HuH-7 (cell line): ENCODE data around the gene MTMR6.
"Not testable (repeated sequence)": the region's sequence is repeated elsewhere in the genome, so short reads cannot be mapped to it uniquely, and the experiment has no call there.

Experiments used
- DNase-seq: peaks from one replicate; pipeline ENCODE4 v3.0.0; 2011; ENCODE audit warnings: low spot score

The MTMR6 gene

GRCh38 chr13:25286969-25287961 is at the start of gene MTMR6:
Gene MTMR6, minus strand, starts transcription at chr13:25287488. Its CDS starts 241 bp downstream, at chr13:25287247.
- peak; percentile 87 for DNase-seq

- DNase-seq, result no peak
Observed at GRCh38 chr13:25335856-25336255, 48.6 kb upstream of the MTMR6 start.

GRCh38 chr13:25330541-25330940 is 43.3 kb upstream of the MTMR6 start:
- no peak for DNase-seq

- no peak for DNase-seq
Observed at GRCh38 chr13:25329706-25330105, 42.4 kb upstream of the MTMR6 start.

GRCh38 chr13:25324100-25324499 is 36.8 kb upstream of the MTMR6 start:
- DNase-seq, result no peak

DNA sequence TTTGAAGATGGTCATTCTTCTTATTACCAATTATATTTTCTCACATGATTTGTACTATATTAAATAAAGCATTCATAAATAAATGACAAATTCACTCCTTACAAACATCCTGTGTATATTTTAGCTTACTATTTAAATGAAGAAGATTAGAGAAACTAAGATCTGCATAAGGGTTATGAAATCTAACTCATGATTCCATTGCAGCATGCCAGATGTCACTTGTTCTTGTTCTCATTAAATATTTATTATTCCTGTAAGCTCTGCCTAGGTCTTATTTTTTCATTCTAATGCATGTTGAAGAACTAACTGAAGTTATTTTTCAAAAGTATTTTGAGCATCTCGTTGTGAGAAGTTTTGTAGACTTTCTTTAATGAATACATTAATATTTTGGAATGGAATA is 32.5 kb upstream of the MTMR6 start:
- no peak for DNase-seq

DNA sequence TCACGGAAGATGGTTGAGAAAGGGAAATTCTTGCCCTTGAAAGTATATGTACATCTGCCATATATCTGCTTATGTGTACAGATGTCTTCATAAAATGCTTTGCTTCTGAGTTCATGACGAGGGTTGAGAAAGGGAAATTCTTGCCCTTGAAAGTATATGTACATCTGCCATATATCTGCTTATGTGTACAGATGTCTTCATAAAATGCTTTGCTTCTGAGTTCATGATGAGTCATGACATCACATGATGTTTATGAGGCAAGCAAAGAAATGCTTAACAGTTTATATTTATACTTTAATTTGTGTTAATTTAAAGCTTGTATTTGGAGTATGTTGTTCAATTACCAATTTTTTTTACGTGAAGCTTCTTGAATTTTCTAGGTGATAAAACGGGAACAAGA is 31.7 kb upstream of the MTMR6 start:
- not testable (repeated sequence) for DNase-seq

DNA sequence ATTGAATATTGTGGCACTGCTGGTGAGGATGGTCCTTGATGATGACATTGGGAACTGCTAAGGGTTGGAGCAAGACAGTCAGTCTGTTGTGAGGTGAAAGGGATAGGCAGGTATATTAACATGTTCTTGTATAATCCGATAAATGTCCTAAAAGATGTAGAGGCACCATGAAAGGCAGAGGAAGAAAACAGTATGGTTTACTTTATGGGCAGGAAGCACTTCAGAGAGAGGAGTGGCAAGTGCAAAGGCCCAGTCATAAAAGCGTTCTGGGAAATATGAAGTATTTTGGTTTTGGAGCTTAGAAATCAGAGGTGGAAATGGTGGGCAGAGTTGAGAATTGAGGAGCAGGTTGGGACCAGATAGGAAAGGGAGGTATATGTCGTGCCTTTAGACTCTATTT is 23.6 kb upstream of the MTMR6 start:
- DNase-seq, result no peak

- DNase-seq, result no peak
Observed at GRCh38 chr13:25306671-25307464, 19.6 kb upstream of the MTMR6 start.

- DNase-seq, result no peak
Observed at GRCh38 chr13:25302121-25302520, 14.8 kb upstream of the MTMR6 start.

- peak; percentile 83 for DNase-seq
Observed at GRCh38 chr13:25301347-25302113, 14.2 kb upstream of the MTMR6 start, which contains the start of gene NUP58. Gene NUP58, plus strand, starts transcription at chr13:25301625. Its CDS starts 149 bp downstream, at chr13:25301774.

- no peak for DNase-seq
Observed at GRCh38 chr13:25300861-25301346, 13.6 kb upstream of the MTMR6 start.

DNA sequence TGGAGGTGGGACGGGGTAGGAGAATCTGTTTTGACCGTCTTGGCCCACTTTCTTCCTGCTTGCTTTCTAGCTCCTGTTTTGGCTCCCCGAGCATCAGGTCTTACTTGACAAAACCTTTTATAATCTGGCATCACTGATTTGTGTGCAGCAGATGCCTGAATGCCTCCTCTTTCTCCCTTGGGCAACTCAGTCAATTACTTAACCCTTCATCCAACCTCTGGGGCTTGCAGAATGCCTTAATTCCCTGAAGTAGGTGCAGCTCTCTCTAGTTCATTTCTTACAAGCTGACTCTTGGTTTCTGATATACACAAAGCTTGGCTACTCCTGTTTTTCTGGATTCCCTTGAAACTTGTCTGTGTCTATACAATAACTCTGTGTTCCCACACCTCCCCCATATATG is 8.4 kb upstream of the MTMR6 start:
- no peak for DNase-seq

DNA sequence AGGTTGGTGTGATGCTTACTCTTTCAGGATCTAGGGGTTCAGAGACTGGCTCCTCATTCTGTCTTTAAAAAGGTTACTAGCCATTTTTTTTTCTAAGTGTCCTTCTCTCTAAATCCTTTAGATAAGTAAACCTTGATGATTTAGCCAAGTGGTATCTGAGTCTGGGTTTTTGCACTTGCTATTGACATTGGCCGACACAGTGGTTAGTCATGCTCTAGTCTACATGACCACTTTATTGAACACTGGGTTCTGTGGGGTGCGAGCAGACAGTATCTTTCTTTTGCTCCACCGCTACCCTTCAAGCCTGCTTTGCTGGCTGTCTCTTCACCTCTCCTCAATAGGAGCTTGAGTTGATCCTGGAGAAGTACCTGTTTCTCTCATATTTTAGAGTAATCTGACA is 7.9 kb upstream of the MTMR6 start:
- no peak for DNase-seq

- DNase-seq, result no peak
Observed at GRCh38 chr13:25292301-25292700, 5.0 kb upstream of the MTMR6 start.

- no peak for DNase-seq
Observed at GRCh38 chr13:25291691-25292090, 4.4 kb upstream of the MTMR6 start.

- no peak for DNase-seq
Observed at GRCh38 chr13:25288966-25289365, 1.7 kb upstream of the MTMR6 start.

DNA sequence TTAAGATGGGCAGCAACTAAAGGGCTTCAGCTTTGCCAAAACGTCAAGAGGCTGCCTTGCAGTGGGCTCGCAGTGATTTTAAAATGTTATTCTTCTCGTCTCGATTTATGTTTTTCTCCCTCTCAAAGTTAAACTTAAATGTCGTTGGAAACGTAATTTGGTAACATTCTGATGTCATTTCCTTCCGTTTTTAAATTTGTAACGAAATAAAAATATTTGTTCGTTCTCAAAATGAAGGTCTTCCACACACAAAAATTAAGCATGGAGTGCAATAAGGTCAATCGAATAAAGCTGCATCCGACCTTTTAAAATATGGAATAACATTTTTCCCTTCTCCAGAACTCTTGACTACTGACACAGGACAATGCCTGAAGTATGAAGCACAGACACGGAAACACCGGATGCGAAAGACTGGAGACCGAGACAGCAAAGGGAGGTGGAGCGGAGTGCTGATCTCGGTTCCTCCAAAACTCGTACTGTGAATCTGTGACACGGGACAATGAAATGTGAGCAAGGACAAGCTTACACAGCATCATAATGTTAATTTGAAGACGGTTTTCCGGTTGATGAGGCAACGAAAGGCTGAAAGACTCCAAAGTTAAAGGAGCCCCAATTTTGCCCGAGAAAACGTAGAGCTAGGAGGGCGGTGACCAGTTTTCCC is 850 bp downstream of the MTMR6 start:
- peak; percentile 28 for DNase-seq

DNA sequence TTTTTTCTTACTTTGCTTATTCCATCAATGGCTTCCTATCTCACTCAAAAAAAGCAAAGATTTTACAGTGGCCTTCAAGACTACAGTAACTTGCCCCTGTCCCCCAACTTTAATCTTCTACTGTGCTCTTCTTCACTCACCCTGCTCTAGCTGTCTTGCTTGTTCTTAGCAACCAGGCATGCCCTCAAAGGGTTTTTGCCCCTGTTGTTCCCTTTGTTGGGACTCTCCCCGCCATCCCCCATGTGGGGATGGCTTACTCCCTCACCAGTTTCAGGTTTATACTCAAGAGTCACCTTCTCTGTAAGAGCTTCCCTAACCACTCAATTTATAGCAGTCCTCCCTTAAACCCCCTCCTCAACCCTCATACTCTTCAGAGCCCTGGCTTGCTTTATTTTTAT is 5.4 kb downstream of the MTMR6 start:
- DNase-seq, result no peak

DNA sequence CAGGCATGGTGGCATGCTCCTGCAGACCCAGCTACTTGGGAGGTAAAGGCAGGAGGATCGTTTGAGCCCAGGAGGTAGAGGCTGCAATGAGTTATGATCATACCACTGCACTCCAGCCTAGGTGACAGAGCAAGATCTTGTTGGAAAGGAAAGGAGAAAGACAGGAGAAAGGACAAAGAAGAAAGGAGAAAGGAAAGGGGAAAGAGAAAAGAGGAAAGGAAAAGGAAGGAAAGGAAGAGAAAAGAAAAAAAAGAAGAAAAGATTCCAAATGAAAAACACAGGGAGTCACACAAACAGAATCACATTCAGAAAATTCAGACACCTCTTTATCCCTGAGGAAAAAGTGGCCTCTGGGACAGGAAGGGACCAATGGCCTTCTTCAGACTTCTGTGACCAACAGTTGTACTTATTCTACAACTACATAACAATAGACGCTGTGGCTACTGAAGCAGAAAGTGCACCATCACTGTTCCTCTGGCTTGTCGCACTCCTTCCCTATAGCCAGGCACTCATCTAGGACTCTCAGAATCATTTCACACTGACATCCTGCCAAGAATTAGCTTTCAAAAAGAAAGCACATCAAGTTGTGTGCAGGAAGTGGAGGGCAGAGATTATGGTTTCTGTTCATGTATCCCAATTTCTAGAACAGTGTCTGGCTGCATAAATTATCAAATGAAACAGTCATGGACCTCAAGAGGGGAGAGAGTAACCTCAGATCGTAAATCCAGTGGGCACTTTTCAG is 5.9 kb downstream of the MTMR6 start:
- no peak for DNase-seq

DNA sequence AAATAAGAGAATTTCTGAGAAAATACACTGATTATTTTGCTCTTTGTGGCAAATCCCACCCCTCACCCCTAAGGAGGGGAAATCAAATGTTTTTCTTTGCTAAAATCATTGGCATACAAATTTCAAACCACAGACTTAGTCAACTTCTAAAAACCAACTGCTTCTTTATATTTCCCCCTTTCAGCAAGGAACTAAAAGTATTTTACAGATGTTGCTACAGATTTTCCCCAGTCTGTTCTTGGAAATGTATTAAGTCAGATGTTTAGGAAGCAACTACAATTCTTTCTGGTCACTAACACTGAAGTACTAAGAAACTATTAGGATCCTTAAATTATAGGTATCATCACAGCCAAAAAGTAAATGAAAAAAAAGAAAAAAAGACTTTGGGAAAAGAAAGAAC is 6.9 kb downstream of the MTMR6 start:
- no peak for DNase-seq
